Spleen (tissue), 11 donors: ENCODE data around the gene NARS2. TPM values are rescaled to one million over a fixed set of nuclear protein-coding genes. Genes with fewer than 3 reads are reported as not detected.
A peak's percentile ranks its signal among the peaks of the same experiment; 100 is the strongest.

Source experiments
- DNase-seq: peaks from one replicate; pipeline ENCODE4 v3.0.0-alpha.2; 2020
- H3K27ac ChIP-seq, 8 donors: fragments of 200-600 bp; sonication (generic) in 7 of 8; 1 replicate in 4 of 8; 2 replicates in 4 of 8; pipeline versions ENCODE4 v1.5.0 to v1.8.0; 2016 to 2021; ENCODE audit warnings: inconsistent platforms in 4 of 8, mild to moderate bottlenecking in 4 of 8, moderate library complexity in 1 of 8
- H3K27me3 ChIP-seq, 7 donors: fragments of 200-600 bp; sonication (generic) in 6 of 7; replicated peaks in 1 of 7; 1 replicate in 4 of 7; 2 replicates in 3 of 7; pipeline versions ENCODE4 v1.5.0 to v1.8.0; 2016 to 2021; ENCODE audit warnings: inconsistent platforms in 3 of 7, mild to moderate bottlenecking in 1 of 7
- H3K36me3 ChIP-seq, 6 donors: fragments of 200-600 bp; sonication (generic) in 5 of 6; 1 replicate in 4 of 6; 2 replicates in 2 of 6; pipeline versions ENCODE4 v1.5.0 to v1.8.0; 2016 to 2021; ENCODE audit warnings: inconsistent platforms in 2 of 6
- H3K4me1 ChIP-seq, 6 donors: fragments of 200-600 bp; sonication (generic) in 5 of 6; 1 replicate in 3 of 6; 2 replicates in 3 of 6; pipeline versions ENCODE4 v1.5.0 to v1.8.0; 2016 to 2021; ENCODE audit warnings: inconsistent platforms in 3 of 6
- H3K4me3 ChIP-seq, 8 donors: fragments of 200-600 bp; sonication (generic) in 7 of 8; 1 replicate in 4 of 8; 2 replicates in 4 of 8; pipeline versions ENCODE4 v1.5.0 to v1.8.0; 2016 to 2021; ENCODE audit warnings: inconsistent platforms in 4 of 8, mild to moderate bottlenecking in 4 of 8, moderate library complexity in 2 of 8
- H3K9me3 ChIP-seq, 8 donors: fragments of 200-600 bp; sonication (generic) in 7 of 8; 1 replicate in 4 of 8; 2 replicates in 4 of 8; pipeline versions ENCODE4 v1.5.0 to v1.8.0; 2016 to 2021; ENCODE audit warnings: inconsistent platforms in 4 of 8
- CTCF ChIP-seq, 11 experiments: fragments of 200-600 bp in 7 of 11; fragments of 450-650 bp in 4 of 11; sonication (generic) in 4 of 11; IDR thresholded peaks in 8 of 11; conservative IDR thresholded peaks in 3 of 11; 1 replicate in 7 of 11; 2 replicates in 4 of 11; pipeline versions ENCODE4 v1.4.0 to v1.8.0; 2016 to 2021; ENCODE audit warnings: antibody characterized with exemption in 11 of 11, inconsistent platforms in 4 of 11, mild to moderate bottlenecking in 1 of 11
- POLR2A ChIP-seq, 3 donors: fragments of 450-650 bp; IDR thresholded peaks; one replicate each; pipeline ENCODE4 v1.5.1; 2017; ENCODE audit warnings: antibody characterized with exemption in 3 of 3, mild to moderate bottlenecking in 1 of 3
- POLR2AphosphoS5 ChIP-seq, 3 donors: sonication (generic); formaldehyde crosslinking; IDR thresholded peaks; one replicate each; pipeline ENCODE4 v1.5.1; 2017; ENCODE audit warnings: antibody characterized with exemption in 3 of 3
- WGBS, 5 donors: extraction: QIAGEN DNeasy Blood & Tissue Kit in 3 of 5; methylation state at CpG; one replicate each; pipeline versions ENCODE4 v1.1.5 to v1.1.7; 2013 to 2018; 5-methylcytosine and 5-hydroxymethylcytosine counted together
- intact Hi-C: fragments of 100-400 bp; cut with DNase I; formaldehyde crosslinking; loops from one replicate; pipeline ENCODE4 v1.15.0; 2023; ENCODE audit warnings: low total_unique reads
- polyA plus RNA-seq, 3 donors: library from polyadenylated mRNA; stranded (reverse); fragments of 200-250 nt; gene quantifications; one replicate each; pipeline ENCODE4 v1.2.1, GENCODE V29; 2013
- total RNA-seq, 7 donors: library from RNA; depleted of rRNA in 3 of 7; stranded (reverse); fragments of >200 nt in 3 of 7; fragmentation: NEBNext Ultra II Directional in 4 of 7; extraction: Animal tissue kit (Norgen Biotek cat#: 25700) in 4 of 7; gene quantifications; one replicate each; pipeline versions ENCODE4 v1.1.0 to v1.2.1, GENCODE V29; 2016 to 2021
- donor health status: healthy with polysubstance abuse.
- donor health status: DM: no; HTN: no; CAD: no; lungs with moderate emphysema.
- donor health status: DM: no; HTN: no; CAD: no.
- donor health status: Bipolar disorder and iron deficiency.
- donor health status: healthy.
- donor health status: DM: no; HTN: no; CAD: no.
- donor health status: DM: yes; HTN: yes; CAD: no.

NARS2 gene
- total and polyA plus RNA-seq, 10 donors: 11.2 to 19.7 (median 14.6) TPM

- Histone ChIP-seq H3K27me3 (no peaks in the 10 kb centered on the region), H3K4me3 (peak overlapping the region in 2 of 8 donors; percentile 14 to 53), H3K36me3 (no peaks in the 10 kb centered on the region), H3K27ac (peak overlapping the region in 7 of 8 donors; percentile 77 to 89 (median 83)), H3K9me3 (no peaks in the 10 kb centered on the region), H3K4me1 (peaks cover 11 to 84% (median 47%) of the 10 kb centered on the region in 6 donors)
- 34 to 48% (median 38%) methylated on average over 11 of the region's 11 CpGs for WGBS, 5 donors
- intact Hi-C loops: no loop called here
- no peak for TF ChIP-seq POLR2AphosphoS5 (IDR thresholded peaks at IDR 0.05)
- TF ChIP-seq POLR2A (IDR thresholded peaks at IDR 0.05): no peak
- no peak for TF ChIP-seq CTCF (IDR thresholded peaks at IDR 0.05 in 8 of 11, conservative IDR thresholded peaks at IDR 0.05 in 3 of 11)
- DNase-seq: no peak
Observed at GRCh38 chr11:78427615-78428265, 146.9 kb downstream of the NARS2 start.

- peaks cover 11 to 77% (median 45%) of the 10 kb centered on the region in 6 donors for H3K4me1 ChIP-seq
- DNase-seq: no peak
- TF ChIP-seq CTCF (IDR thresholded peaks at IDR 0.05 in 8 of 11, conservative IDR thresholded peaks at IDR 0.05 in 3 of 11) (no peak), POLR2A (IDR thresholded peaks at IDR 0.05) (no peak), POLR2AphosphoS5 (IDR thresholded peaks at IDR 0.05) (no peak)
- H3K4me3 ChIP-seq: peak overlapping the region in 1 of 8 donors; percentile 53
- intact Hi-C loops: no loop called here
- H3K9me3 ChIP-seq: no peaks in the 10 kb centered on the region
- 64 to 93% (median 78%) methylated on average over 1 of the region's 1 CpG for WGBS, 5 donors
- H3K27ac ChIP-seq: peak overlapping the region in 5 of 8 donors; percentile 82 to 89 (median 87)
- H3K36me3 ChIP-seq: no peaks in the 10 kb centered on the region
- H3K27me3 ChIP-seq: no peaks in the 10 kb centered on the region
Observed at GRCh38 chr11:78426845-78427244, 147.8 kb downstream of the NARS2 start.

- 48 to 74% (median 59%) methylated on average over 4 of the region's 4 CpGs for WGBS, 5 donors
- Histone ChIP-seq H3K9me3 (no peaks in the 10 kb centered on the region), H3K27ac (peak overlapping the region; percentile 15 to 89 (median 81)), H3K36me3 (no peaks in the 10 kb centered on the region), H3K4me3 (peak overlapping the region in 1 of 8 donors; percentile 49), H3K27me3 (no peaks in the 10 kb centered on the region), H3K4me1 (peaks cover 13 to 82% (median 50%) of the 10 kb centered on the region in 6 donors)
- TF ChIP-seq POLR2AphosphoS5 (IDR thresholded peaks at IDR 0.05) (no peak), CTCF (IDR thresholded peaks at IDR 0.05 in 8 of 11, conservative IDR thresholded peaks at IDR 0.05 in 3 of 11) (no peak), POLR2A (IDR thresholded peaks at IDR 0.05) (no peak)
- DNase-seq: no peak
- intact Hi-C loops: no loop called here
Observed at GRCh38 chr11:78425399-78426070, 149.1 kb downstream of the NARS2 start.
